ENCODE measurements around the gene SLC2A10.

SLC2A10 gene

GRCh38 chr20:46770330-46771194 lies 61.1 kb downstream of the SLC2A10 start:
- DNase-seq (ENCODE audit: low read depth), result no peak

GRCh38 chr20:46771195-46771588 lies 61.7 kb downstream of the SLC2A10 start:
- DNase-seq (ENCODE audit: low read depth), result no peak

GRCh38 chr20:46772901-46773300 lies 63.5 kb downstream of the SLC2A10 start:
- no peak for DNase-seq (ENCODE audit: low read depth)

DNA sequence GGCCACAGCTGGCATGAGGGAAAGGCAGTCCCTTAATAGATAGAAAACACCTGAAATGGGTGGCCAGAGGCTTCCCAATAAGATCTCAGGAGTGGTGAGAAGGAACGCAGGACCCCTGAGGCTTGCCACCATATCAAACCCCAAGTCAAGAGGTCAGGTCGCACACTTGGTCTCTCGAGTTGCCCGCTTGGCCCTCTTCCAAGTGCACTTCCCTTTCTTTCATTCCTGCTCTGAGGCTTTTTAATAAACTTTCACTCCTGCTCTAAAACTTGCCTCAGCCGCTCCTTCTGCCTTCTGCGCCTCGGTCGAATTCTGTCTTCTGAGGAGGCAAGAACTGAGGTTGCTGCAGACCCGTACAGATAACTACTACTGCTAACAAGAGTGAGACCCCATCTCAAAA lies 64.2 kb downstream of the SLC2A10 start:
- no peak for DNase-seq (ENCODE audit: low read depth)

GRCh38 chr20:46774236-46774635 lies 64.8 kb downstream of the SLC2A10 start:
- DNase-seq (ENCODE audit: low read depth), result no peak

DNA sequence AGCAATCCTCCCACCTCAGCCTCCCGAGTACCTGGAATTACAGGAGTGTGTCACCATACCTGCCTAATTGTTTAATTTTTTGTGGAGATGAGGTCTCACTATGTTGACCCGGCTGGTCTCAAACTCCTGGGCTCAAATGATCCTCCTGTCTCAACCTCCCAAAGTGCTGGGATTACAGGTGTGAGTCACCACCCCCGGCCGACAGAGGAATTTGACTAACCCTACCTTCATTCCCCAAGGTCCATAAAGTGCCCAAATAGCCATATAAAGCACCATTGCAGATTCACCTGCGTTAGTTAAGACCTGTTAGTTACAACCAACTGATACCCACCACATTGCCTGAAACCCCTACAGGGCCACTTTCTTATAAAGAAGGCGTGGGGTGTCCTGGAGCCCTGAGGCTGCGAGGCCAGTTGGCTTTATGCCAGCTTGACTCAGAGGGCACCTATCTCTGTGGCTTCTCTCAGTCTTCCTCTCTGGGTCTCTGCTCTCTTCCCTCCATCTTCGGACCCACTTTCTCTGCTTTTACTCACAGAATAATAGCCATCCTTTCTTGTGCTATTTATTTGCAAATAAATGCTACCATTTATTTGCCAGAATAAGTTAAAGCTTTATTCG lies 65.6 kb downstream of the SLC2A10 start:
- DNase-seq (ENCODE audit: low read depth), result no peak

GRCh38 chr20:46775806-46776205 lies 66.4 kb downstream of the SLC2A10 start:
- no peak for DNase-seq (ENCODE audit: low read depth)

DNA sequence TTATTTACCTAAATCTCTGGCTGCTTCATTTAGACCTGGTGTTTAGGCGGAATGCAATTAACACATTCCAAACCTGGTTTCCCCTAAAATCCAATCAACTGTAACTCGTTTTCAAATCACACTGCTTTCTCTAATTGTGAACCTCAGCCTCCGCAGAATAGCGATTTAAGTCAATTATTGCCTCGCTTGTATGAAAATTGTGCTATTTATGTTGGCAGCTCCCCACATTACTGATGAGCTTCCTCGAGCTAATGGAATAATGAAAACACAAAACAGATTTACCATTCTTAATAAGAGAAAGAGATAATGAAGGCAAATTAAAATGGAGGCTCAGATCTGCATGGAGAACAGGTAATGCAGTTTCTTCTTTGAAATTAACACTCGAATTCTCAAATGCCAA lies 67.9 kb downstream of the SLC2A10 start:
- DNase-seq (ENCODE audit: low read depth), result no peak

- no peak for DNase-seq (ENCODE audit: low read depth)
Measured at GRCh38 chr20:46779831-46780230, 70.4 kb downstream of the SLC2A10 start.

GRCh38 chr20:46784436-46785127 lies 75.1 kb downstream of the SLC2A10 start:
- DNase-seq (ENCODE audit: low read depth), result no peak
